ENCODE data around the gene AIP. TPM values are rescaled to one million over a fixed set of nuclear protein-coding genes. Genes with fewer than 3 reads are reported as not detected.

AIP gene
- total RNA-seq, 8 experiments from 2014 or later = 48.1 to 72.2 (median 59.5) TPM

DNA sequence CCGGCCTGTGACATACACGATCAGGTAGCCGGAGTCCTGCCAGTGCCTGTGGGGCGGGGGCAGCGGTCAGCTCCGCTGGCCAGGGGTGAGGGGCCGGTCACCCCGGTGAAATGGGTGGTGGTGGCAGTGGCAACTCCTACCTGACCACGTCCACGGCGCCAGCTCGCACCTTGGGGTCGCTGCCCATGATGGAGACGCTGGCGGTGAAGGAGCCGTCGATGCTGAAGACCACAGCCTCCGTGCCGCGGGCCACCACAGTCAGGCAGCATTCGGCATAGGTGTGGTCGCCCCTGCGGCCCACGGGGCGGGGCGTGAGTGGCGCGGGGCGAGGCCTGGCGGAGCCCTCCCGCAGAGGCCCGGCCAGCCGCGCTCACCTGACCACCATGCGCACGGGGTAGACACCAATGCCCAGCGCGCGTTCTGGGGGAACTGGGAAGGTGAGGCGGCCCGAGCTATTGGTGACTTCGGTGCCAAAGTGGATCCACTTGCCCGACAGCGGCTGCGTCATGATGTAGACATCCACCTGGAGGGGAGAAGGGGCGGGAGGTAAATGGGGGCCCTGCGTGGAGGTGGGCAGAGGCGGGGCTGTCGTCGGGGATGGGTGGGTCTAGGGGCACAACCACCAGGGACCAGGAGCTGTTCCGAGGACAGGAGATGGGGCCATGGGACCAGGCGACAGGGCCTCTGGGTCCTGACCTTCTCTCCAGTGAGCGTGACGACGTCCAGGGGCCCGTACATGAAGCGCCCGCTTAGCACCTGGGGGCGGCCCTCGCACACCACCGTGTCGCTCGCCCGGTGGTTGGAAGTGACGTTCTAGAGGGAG, 10.9 kb downstream of the AIP start:
- in situ Hi-C loops (cut with MboI; ENCODE audit: low pct_unique_long_range_greater_than_20kb in 2 of 9, low sequenced_read_pairs in 9 of 9, unreplicated experiment in 9 of 9) = loop anchor here in 1 of 9 experiments (25.0 kb wide), 1 partner anchor 106 kb away; the partner anchor contains the start of gene RAD9A
- no peak overlapping the region for H3K4me3 ChIP-seq
- H3K4me1 ChIP-seq (replicated peaks in 1 of 2) = no peaks in the 10 kb centered on the region
- peak in 1 of 8 experiments; percentile 2 for ATAC-seq (replicated peaks in 6 of 8)
- 60 to 100% (median 100%) methylated on average over 1 to 4 of the region's 65 CpGs; no CpG with 5 or more reads in 7 of the 10 experiments for WGBS, 10 experiments
- no peak overlapping the region for H3K27ac ChIP-seq

- ATAC-seq (replicated peaks in 6 of 8) = no peak
- WGBS, 10 experiments = 80 to 100% (median 95%) methylated on average over 3 to 7 of the region's 59 CpGs; no CpG with 5 or more reads in 7 of the 10 experiments
- no peak overlapping the region for H3K4me3 ChIP-seq
- H3K4me1 ChIP-seq (replicated peaks in 1 of 2) = no peaks in the 10 kb centered on the region
- no peak overlapping the region for H3K27ac ChIP-seq
- in situ Hi-C loops (cut with MboI; ENCODE audit: low pct_unique_long_range_greater_than_20kb in 2 of 9, low sequenced_read_pairs in 9 of 9, unreplicated experiment in 9 of 9) = loop anchor here in 1 of 9 experiments (25.0 kb wide), 1 partner anchor 107 kb away; the partner anchor contains the start of gene RAD9A
Measured at GRCh38 chr11:67494371-67495233, 11.8 kb downstream of the AIP start.

GRCh38 chr11:67495234-67496005, 12.6 kb downstream of the AIP start:
- ATAC-seq (replicated peaks in 6 of 8) = no peak
- no peaks in the 10 kb centered on the region for H3K4me1 ChIP-seq (replicated peaks in 1 of 2)
- H3K27ac ChIP-seq = no peak overlapping the region
- no peak overlapping the region for H3K4me3 ChIP-seq
- in situ Hi-C loops (cut with MboI; ENCODE audit: low pct_unique_long_range_greater_than_20kb in 2 of 9, low sequenced_read_pairs in 9 of 9, unreplicated experiment in 9 of 9) = loop anchor here in 1 of 9 experiments (25.0 kb wide), 1 partner anchor 108 kb away; the partner anchor contains the start of gene RAD9A
- WGBS, 10 experiments = 95 to 100% (median 97%) methylated on average over 1 to 11 of the region's 16 CpGs; no CpG with 5 or more reads in 5 of the 10 experiments

DNA sequence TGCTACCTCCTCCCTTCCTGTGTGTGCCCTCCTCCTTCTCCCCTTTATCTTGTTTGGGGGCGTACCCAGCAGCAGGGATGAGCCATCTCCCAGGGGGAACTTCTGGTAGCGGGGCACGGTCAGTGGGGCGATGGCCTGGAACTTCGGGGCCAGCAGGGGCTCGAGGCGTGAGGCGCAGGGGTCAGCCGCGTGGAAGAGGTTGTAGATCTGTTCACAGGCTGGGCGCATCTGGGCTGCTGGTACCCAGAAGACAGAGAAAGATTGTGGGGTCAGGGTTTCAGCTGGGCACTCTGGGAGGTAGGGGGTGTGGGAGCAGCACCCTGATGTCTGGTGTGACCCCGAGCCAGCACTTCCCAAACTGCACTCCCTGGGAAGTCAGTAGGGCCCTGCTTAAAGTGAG, 13.3 kb downstream of the AIP start:
- in situ Hi-C loops (cut with MboI; ENCODE audit: low pct_unique_long_range_greater_than_20kb in 2 of 9, low sequenced_read_pairs in 9 of 9, unreplicated experiment in 9 of 9) = loop anchor here in 1 of 9 experiments (25.0 kb wide), 1 partner anchor 109 kb away; the partner anchor contains the start of gene RAD9A
- H3K4me1 ChIP-seq (replicated peaks in 1 of 2) = no peaks in the 10 kb centered on the region
- ATAC-seq (replicated peaks in 6 of 8) = no peak
- H3K27ac ChIP-seq = no peak overlapping the region
- WGBS, 10 experiments = 80 to 100% (median 90%) methylated on average over 1 to 6 of the region's 12 CpGs; no CpG with 5 or more reads in 7 of the 10 experiments
- no peak overlapping the region for H3K4me3 ChIP-seq

DNA sequence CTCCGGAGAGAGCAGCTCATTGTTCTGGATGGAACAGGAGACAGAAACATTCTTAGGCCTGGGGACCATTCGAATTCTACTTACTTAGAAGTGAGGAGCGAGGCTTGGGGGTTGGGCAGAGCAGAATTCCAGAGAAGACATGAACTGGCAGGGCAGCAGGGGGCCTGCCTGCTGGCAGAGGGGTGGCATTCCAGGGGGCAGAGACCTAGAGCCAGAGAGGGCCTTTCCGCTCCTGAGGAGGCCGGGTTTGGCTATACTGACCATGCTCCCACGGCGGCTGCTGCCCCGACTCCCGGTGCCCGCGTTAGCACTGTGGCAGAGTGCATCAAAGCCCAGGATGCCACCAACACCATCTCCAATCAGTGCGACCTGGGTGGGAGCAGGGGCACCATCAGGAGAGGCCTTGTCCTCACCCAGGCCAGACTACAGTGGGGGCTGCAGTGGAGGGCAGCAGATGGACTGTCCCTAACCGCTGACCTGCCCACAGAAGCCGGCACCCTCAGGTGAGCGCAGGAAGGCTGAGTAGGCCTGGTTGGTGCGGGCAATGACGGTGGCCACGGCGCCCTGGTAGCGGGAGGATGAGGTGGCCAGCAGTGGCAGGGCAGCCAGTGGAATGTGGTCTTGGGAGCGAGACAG, 14.9 kb downstream of the AIP start:
- in situ Hi-C loops (cut with MboI; ENCODE audit: low pct_unique_long_range_greater_than_20kb in 2 of 9, low sequenced_read_pairs in 9 of 9, unreplicated experiment in 9 of 9) = loop anchor here in 1 of 9 experiments (25.0 kb wide), 1 partner anchor 110 kb away; the partner anchor contains the start of gene RAD9A
- no peak for ATAC-seq (replicated peaks in 6 of 8)

DNA sequence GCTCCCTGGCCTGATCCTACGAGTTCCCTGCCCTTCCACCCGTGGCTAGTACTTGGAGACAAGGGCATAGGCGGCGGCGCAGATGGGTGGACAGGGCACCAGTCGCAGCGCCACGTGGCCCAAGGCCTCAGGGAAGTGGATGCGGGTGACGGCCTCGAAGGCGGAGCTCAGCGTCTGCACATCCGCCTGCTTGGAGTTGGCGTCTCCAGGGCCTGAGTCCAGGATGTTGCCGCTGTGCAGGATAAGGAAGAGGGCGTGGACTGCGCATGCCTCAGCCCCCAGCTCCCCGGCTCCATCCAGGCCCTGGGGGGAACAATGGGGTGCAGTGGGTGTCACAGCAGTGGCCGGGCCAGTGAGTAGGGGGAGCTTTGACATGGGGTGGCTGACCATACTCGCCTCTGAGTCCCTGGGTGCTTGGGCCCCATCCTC, 15.7 kb downstream of the AIP start:
- Histone ChIP-seq H3K4me3 (no peak overlapping the region), H3K27ac (no peak overlapping the region), H3K4me1 (replicated peaks in 1 of 2) (peaks cover 9 to 10% of the 10 kb centered on the region in 2 donors)
- no peak for ATAC-seq (replicated peaks in 6 of 8)
- WGBS, 10 experiments = 90 to 100% (median 92%) methylated on average over 1 to 2 of the region's 21 CpGs; no CpG with 5 or more reads in 7 of the 10 experiments
- in situ Hi-C loops (cut with MboI; ENCODE audit: low pct_unique_long_range_greater_than_20kb in 2 of 9, low sequenced_read_pairs in 9 of 9, unreplicated experiment in 9 of 9) = loop anchor here in 1 of 9 experiments (25.0 kb wide), 1 partner anchor 111 kb away; the partner anchor contains the start of gene RAD9A

More for the DNA sequence above, 14.9 kb downstream of the AIP start:
- Histone ChIP-seq H3K4me1 (replicated peaks in 1 of 2) (peaks cover 3% of the 10 kb centered on the region in 2 donors), H3K4me3 (no peak overlapping the region), H3K27ac (no peak overlapping the region)
- WGBS, 10 experiments = 90 to 100% (median 96%) methylated on average over 1 to 11 of the region's 21 CpGs; no CpG with 5 or more reads in 5 of the 10 experiments

- in situ Hi-C loops (cut with MboI; ENCODE audit: low pct_unique_long_range_greater_than_20kb in 2 of 9, low sequenced_read_pairs in 9 of 9, unreplicated experiment in 9 of 9) = loop anchor here in 1 of 9 experiments (25.0 kb wide), 1 partner anchor 113 kb away; the partner anchor contains the start of gene RAD9A
- Histone ChIP-seq H3K4me1 (replicated peaks in 1 of 2) (peaks cover 9 to 11% of the 10 kb centered on the region in 2 donors), H3K4me3 (no peak overlapping the region), H3K27ac (no peak overlapping the region)
- no peak for ATAC-seq (replicated peaks in 6 of 8)
- 71 to 100% (median 94%) methylated on average over 1 to 5 of the region's 26 CpGs; no CpG with 5 or more reads in 6 of the 10 experiments for WGBS, 10 experiments
Measured at GRCh38 chr11:67499808-67500483, 17.1 kb downstream of the AIP start.

DNA sequence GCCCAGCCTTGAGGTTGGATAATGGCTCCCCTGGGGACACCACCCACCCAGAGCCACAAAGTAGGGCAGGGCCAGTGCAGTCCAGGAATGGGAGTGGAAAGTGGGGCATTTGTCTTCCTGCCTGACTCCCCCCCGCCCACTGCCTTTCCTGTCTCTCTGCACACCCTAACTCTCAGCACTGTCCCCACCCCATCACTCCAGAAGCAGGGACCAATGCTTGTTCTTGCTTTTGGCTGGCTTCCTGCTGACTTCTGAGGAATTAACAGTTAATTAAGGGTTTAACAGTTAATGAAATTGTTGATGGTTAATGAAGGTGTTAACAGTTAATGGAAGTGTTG, 17.6 kb downstream of the AIP start:
- in situ Hi-C loops (cut with MboI; ENCODE audit: low pct_unique_long_range_greater_than_20kb in 2 of 9, low sequenced_read_pairs in 9 of 9, unreplicated experiment in 9 of 9) = no loop called here
- Histone ChIP-seq H3K27ac (no peak overlapping the region), H3K4me3 (no peak overlapping the region), H3K4me1 (replicated peaks in 1 of 2) (peaks cover 11 to 13% of the 10 kb centered on the region in 2 donors)
- ATAC-seq (replicated peaks in 6 of 8) = no peak
- WGBS, 10 experiments = 100% methylated on average over 1 of the region's 1 CpG; no CpG with 5 or more reads in 9 of the 10 experiments

DNA sequence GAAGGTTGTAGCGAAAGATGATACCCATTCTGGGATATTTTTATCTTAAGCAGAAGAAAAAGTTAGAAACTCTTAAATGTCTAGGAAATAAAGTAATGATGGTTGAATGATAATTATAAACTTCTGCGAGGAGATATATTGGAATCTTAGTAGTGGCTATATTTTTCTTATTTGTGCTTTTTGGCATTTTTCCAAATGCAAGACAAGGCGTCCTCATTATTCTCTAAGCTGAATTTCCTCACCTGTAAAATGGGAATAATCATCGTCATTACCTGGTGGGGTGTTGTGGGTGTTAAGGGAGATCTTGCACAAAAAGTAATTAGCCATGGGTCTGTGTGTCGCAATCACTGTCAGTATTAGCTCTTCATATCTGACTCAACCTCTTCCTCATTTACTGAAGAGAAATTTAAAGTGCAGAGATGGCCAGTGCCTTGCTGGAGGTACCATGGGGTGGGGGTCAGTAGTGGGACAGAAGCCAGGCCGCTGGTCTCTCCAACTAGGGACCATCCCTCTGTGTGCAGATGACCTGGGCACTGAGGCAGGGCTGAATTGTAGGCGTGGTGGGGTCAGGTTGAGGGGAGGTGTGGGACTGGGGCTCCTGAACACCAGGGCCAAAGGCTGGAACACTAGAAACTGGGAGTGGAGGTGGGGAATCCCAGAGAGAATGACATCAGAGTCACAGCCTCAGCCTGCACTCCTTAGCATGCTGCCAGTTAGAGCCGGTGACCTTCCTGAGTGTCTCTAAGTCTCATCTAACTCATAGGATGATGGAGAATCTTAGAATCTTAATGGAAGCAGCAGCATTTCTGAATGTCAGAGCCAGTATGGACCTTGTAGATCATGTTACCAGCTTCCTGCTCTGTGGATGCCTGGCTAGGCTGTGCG, 18.2 kb downstream of the AIP start:
- ATAC-seq (replicated peaks in 6 of 8) = no peak
- in situ Hi-C loops (cut with MboI; ENCODE audit: low pct_unique_long_range_greater_than_20kb in 2 of 9, low sequenced_read_pairs in 9 of 9, unreplicated experiment in 9 of 9) = no loop called here
- Histone ChIP-seq H3K4me1 (replicated peaks in 1 of 2) (peaks cover 16 to 18% of the 10 kb centered on the region in 2 donors), H3K4me3 (no peak overlapping the region), H3K27ac (no peak overlapping the region)
- WGBS, 10 experiments = 48 to 100% (median 93%) methylated on average over 2 to 8 of the region's 9 CpGs

DNA sequence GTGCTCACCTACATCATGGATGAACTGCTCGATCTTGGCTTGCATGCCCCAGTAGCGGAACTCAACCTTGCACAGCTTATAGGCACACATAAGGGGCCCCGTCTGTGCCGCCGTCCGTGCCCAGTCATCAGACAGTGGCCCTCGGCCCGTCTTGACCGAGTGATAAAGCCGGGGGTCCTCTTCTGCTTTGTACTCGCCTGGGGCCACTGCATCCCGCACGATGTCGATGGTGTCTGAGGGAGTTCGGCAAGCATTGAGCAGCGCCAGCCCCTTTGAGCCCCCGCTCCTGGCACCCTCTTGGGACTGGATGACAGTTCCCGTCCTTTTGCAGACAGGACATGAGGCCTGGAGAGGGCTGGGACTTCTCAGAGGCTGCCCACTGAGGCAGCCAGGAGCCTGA, 19.0 kb downstream of the AIP start:
- ATAC-seq (replicated peaks in 6 of 8) = no peak
- in situ Hi-C loops (cut with MboI; ENCODE audit: low pct_unique_long_range_greater_than_20kb in 2 of 9, low sequenced_read_pairs in 9 of 9, unreplicated experiment in 9 of 9) = no loop called here
- Histone ChIP-seq H3K4me1 (replicated peaks in 1 of 2) (peaks cover 16 to 21% of the 10 kb centered on the region in 2 donors), H3K27ac (no peak overlapping the region), H3K4me3 (no peak overlapping the region)
- WGBS, 10 experiments = 93 to 100% (median 97%) methylated on average over 2 to 5 of the region's 18 CpGs; no CpG with 5 or more reads in 6 of the 10 experiments
